ENCODE measurements around the gene DLGAP3.

Gene DLGAP3

DNA sequence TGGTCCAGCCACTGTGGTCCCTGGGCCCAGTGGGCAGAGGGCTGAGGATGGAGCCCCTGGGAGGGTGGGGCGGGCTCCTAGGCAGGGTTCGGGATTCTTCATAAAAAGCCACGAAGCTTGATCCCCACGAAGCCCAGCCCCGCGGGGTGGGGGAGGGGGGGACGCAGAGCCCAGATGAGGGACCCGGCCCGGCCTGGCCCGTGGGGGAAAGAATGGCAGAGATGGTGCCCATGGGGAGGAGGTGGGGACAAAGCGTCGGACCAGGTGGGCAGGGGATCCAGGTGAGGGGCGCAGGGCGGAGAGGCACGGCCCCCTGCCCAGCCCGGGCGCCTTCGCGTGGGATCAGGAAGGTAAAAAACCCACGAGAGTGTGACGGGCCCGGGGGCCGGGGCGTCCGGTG is 63.9 kb downstream of the DLGAP3 start:
- DNase-seq (ENCODE audit: low spot score) = no peak

DNA sequence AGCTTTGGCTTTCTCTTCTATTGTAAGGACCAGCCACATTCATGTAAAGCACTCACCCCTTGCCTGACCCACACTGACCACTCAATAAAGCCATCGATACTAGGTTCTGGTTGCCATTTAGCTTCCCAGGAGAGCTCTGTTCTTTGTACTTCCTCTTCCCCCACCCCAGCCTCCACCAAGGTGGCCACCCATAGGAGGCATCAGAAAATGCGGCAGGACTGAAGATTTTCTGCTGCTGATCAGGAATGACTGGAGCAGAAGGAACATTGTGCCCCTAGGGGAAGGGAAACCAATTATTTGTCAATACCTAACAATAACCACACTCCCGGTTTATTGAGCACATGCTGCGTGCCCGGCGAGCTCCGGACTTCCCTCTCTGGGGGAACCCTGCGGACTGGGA is 64.7 kb downstream of the DLGAP3 start:
- DNase-seq (ENCODE audit: low spot score) = no peak

DNA sequence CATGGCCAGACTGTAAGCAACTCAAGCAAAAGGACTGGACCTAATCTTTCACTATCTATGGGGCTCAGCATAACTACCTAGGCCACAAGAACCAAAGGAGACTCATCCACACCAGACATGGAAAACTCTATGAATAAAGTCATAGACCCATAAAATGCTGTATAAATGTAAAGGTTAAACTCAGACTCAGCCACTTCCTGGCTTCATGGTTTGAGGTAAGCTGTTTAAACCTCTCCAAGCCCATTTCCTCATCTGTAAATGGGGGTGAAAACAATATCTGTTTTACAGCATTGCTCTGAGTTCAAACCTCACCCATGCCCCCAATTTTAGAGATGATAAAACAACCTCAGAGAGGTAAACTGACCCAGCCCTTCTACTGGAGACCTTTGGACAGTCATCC is 65.9 kb downstream of the DLGAP3 start:
- no peak for DNase-seq (ENCODE audit: low spot score)

DNA sequence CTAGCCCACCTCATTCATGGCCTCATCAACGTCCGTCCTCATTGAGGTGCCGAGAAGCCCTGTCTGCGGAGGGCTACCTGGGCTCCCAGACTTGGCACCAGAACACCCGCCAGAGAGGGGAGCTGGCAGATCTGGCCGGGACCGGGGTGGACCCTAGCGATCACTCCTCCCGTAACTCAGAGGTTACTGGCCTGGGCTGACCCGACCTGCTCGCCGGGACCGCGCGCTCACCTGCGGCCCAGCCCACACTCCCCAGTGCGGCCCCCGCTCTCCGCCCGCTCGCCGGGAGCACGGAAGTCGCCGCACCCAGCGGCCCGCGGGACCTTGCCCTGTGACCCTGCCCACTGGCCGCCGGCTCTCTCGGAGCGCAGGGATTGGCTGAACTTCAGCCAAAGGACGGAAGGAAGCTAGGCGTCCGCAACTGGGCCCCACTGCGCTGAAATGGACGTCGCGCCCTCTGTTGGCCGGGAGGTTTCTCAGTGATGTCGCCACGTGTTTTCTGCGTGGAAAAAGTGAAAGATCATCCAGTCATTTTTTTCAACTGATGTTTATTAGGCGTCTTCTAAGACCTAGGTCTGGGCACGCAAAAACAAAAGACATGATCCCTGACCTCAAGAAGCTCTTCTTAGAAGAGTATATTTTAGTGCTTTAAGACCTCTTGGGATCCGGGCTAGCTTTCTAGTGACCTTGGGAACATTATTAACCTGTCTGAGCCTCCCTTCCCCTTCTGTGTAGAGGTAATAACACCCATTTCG is 69.8 kb downstream of the DLGAP3 start, which contains the start of gene SMIM12:
Gene SMIM12 (minus strand): TSS at position 304 of the 755 bp plus-strand sequence. CDS start 3,772 bp downstream, outside the sequence.
- peak; percentile 96 for DNase-seq (ENCODE audit: low spot score)

- DNase-seq (ENCODE audit: low spot score) = no peak
Observed at GRCh38 chr1:34858901-34859445, 70.5 kb downstream of the DLGAP3 start.

DNA sequence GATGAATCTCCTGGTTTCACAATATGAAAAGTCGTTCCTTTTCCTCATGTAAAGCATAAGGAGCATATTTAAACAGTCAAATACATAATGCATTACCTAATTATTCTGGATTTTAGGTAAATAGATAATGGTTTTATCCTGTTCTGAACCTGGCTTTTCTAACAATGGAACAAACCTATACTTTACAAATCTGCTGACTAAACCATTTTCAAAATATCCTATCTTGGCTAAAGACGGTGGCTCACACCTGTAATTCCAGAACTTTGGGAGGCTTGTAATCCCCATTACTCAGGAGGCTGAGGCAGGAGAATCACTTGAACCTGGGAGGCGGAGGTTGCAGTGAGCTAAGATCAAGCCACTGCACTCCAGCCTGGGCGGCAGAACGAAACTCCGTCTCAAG is 72.8 kb downstream of the DLGAP3 start:
- DNase-seq (ENCODE audit: low spot score) = no peak

GRCh38 chr1:34852677-34853217 is 76.7 kb downstream of the DLGAP3 start:
- DNase-seq (ENCODE audit: low spot score) = peak; percentile 84

DNA sequence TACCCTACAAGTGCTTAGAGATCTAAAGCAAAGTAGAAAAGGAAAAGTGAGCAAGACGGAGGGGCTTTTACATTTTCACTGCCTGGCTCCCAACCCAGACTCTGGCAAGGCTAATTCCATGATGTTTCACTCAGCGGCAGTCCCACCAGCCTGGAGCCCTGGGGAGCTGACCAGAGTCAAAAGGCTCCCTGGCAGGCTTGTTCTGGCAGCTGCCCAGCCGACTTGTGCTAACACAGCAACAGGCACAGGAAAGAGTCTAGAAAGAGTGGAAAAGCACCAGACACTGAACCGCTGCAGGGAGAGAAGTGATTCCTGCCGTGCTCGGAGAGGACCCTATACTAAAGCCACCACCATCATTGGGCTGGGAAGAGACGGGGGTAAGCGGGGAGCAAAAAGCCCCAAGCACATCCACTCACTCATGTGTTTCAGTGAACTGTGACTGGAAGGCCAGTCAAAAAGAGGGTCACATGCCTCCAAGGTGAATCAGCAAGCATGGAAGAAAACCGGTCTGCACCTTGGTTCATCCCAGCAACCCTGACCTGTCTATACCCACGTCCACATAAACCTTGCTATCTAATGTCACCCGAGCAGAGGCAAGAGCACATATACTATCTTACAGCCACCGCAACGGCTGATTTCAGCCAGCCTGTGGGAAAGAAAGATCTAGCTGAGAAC is 77.9 kb downstream of the DLGAP3 start:
- DNase-seq (ENCODE audit: low spot score) = no peak

DNA sequence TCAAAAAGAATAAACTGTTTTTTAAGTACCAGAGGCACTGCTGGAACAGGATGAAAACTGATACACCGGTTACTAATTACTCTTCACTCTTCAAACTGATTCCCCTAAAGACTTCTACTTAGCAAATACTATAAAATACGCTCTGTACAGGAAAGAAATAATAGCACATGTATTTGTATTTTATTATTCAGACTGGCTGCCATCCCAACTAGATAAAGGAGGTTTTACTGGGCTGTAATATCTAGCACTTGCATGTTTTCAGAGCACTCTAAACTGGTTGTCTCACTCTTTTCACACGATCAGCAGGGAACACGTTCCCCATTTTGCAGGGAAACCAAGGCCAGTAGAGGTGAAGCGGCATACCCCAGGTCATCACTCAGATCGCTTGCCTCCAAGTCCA is 79.1 kb downstream of the DLGAP3 start:
- no peak for DNase-seq (ENCODE audit: low spot score)

- DNase-seq (ENCODE audit: low spot score) = no peak
Observed at GRCh38 chr1:34847094-34847493, 82.4 kb downstream of the DLGAP3 start.

- no peak for DNase-seq (ENCODE audit: low spot score)
Observed at GRCh38 chr1:34846265-34846664, 83.2 kb downstream of the DLGAP3 start.

DNA sequence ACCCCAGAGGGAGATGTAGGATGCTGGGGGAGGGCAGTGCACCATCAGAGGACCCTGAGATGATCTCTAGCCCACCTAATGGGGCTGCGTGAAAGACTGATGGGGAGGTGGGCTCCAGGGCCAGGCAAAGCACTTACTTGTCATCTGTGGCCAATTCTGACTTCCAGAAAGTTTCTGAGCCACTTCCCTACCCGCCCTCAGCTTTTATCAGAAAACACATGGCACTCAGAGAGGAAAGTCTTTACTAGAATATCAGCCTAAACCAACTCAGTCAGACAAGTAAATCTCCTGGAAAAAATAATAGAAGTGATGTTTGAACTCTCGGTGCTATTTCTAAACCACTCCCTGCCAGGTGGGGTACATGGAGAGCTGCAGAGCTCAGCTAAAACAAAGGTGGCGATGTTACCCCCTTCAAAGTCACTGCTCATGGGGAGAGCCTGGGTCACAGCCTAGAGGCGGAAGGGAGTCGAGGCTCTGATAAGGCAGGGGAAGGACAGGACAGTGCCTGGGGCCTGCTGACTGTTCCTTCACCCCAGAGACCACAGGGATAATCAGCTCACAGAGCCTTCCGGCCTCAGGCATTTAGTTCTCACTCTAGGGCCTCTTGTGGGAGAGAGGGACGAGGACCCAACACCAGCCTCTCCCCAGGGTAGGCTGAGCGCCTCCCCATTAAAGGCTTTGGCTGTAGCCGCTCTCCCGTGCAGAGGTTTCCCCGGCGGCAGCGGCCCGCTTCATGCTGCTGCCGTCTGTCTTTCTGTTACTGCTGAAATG is 84.1 kb downstream of the DLGAP3 start:
- DNase-seq (ENCODE audit: low spot score) = no peak

GRCh38 chr1:34844252-34844634 is 85.2 kb downstream of the DLGAP3 start:
- no peak for DNase-seq (ENCODE audit: low spot score)

DNA sequence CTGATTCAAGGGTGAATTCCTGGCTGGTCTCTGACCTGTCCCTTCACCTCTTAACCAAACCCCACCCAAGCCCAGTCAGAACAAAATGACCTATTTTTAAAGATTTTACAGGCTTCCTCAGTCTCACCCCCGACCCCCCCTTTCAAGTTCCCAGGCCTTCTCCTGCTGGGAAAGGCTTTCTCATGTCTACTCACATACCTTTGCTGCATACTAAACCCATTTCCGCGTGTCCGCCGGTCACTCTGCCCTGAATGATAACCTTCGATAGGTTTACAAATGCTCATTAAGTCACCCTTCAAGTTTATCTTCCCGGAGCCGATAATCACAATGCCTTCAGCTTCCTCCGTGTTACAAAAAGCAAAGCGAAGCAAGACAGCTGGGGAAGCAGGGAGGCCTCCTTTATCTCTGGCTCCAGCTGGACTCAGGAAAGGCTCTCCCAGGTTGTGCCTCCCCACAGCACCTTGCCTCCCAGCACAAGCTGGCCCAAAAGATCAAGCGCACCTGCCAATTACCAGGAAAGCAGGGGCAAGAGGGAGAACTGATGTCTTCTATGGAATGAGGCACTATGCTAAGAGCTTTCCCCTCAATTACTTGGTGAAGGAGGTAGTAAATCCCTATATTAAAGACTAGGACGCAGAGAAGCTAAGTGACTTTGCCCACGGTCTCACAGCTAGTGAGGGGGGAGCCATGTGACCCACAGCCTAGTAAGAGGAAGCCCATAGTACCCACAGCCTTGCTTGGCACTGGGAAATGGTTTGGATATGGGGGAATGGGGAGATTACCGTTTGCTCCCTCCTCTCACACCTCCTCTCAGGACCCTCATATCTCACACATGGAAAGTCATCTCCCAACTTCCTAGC is 85.8 kb downstream of the DLGAP3 start:
- DNase-seq (ENCODE audit: low spot score) = no peak

DNA sequence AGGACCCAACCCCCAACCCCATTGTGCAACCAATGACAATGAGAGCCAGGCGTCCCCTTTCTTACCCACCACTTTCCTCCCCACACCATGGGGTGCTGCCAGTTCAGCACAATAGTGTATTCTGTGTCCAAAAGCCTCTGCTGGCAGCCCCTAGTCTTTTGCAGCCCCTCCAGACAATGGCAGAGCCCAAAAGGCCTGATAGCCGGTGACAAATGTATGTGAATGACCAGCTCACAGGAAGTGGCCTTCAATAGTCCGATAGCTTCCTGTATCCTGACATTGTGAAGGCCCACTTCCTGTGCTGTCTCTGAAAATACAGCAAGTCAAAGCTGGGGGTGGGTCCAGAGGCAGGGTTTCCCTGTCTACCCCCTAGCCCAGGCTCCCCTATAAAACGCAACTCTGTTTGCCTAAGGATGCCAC is 86.5 kb downstream of the DLGAP3 start:
- DNase-seq (ENCODE audit: low spot score) = no peak

DNA sequence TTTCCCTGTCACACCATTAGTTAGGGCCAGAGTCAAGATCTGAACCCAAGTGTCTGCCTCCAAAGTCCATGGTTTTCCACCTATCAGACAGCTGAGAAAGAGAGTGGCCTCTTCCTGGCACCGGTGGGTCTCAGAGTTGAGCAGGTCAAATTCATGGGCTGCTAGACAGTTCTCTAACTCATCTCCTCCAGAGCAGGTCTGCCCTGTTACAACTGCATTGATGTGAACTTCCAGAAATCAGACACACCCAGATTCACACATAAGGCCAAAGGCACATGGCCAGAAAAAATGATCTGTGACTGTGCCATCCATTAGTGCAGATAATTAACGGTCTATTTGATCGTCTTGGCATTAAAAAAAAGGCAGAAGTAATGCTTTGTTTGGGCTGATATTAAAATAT is 87.4 kb downstream of the DLGAP3 start:
- no peak for DNase-seq (ENCODE audit: low spot score)

DNA sequence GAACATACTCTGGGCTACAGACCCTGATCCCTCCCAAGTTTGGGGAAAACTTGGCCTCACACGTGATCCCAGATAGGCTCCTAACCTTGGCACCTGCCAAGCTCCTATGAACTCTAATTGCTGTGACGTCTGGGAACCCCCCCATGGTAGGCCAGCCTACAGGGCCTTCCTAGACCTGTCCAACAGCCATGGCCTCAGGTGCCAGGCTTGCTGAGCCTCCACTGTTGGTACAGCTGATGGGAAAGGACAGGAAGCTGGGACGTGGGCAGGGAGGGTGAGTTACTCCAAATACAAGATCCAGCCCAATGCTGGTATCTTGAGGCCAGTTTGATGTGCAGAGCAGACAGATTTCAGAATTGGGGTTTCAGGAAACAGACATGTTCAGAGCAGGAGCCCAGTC is 89.0 kb downstream of the DLGAP3 start:
- no peak for DNase-seq (ENCODE audit: low spot score)

- DNase-seq (ENCODE audit: low spot score) = no peak
Observed at GRCh38 chr1:34839526-34840305, 89.7 kb downstream of the DLGAP3 start.

- no peak for DNase-seq (ENCODE audit: low spot score)
Observed at GRCh38 chr1:34833711-34834110, 95.7 kb downstream of the DLGAP3 start.

GRCh38 chr1:34831721-34832246 is 97.7 kb downstream of the DLGAP3 start:
- DNase-seq (ENCODE audit: low spot score) = no peak
